Esophagus muscularis mucosa (tissue), 4 donors: ENCODE results near the gene CARMIL3. TPM values are rescaled to one million over a fixed set of nuclear protein-coding genes. Genes with fewer than 3 reads are reported as not detected.

Experiments used
- DNase-seq: peaks from one replicate; pipeline ENCODE4 v3.0.0-alpha.2; 2017; ENCODE audit errors: extremely low spot score
- H3K27ac ChIP-seq, 4 donors: fragments of 200-600 bp; sonication (generic); replicated peaks in 1 of 4; 1 replicate in 3 of 4; 2 replicates in 1 of 4; pipeline ENCODE4 v1.5.1; 2016 to 2019; ENCODE audit warnings: mild to moderate bottlenecking in 1 of 4
- H3K27me3 ChIP-seq, 4 donors: fragments of 200-600 bp; sonication (generic); one replicate each; pipeline versions ENCODE4 v1.5.1 to v1.6.0; 2016 to 2019
- H3K36me3 ChIP-seq, 4 donors: fragments of 200-600 bp; sonication (generic); one replicate each; pipeline ENCODE4 v1.5.1; 2016 to 2019
- H3K4me1 ChIP-seq, 4 donors: fragments of 200-600 bp; sonication (generic); one replicate each; pipeline ENCODE4 v1.5.1; 2016 to 2019
- H3K4me3 ChIP-seq, 4 donors: fragments of 200-600 bp; sonication (generic); 1 replicate in 2 of 4; 2 replicates in 2 of 4; pipeline ENCODE4 v1.5.1; 2016 to 2019; ENCODE audit warnings: mild to moderate bottlenecking in 4 of 4, moderate library complexity in 1 of 4
- H3K9me3 ChIP-seq, 4 donors: fragments of 200-600 bp; sonication (generic); 1 replicate in 3 of 4; 2 replicates in 1 of 4; pipeline ENCODE4 v1.5.1; 2016 to 2019
- CTCF ChIP-seq, 3 experiments: fragments of 200-600 bp in 2 of 3; fragments of 450-650 bp in 1 of 3; sonication (generic) in 2 of 3; IDR thresholded peaks; one replicate each; pipeline ENCODE4 v1.5.1; 2017 to 2019; ENCODE audit warnings: antibody characterized with exemption in 3 of 3, mild to moderate bottlenecking in 2 of 3, moderate library complexity in 1 of 3
- EP300 ChIP-seq: sonication (generic); formaldehyde crosslinking; IDR thresholded peaks from one replicate; pipeline ENCODE4 v1.6.1; 2017; ENCODE audit warnings: antibody characterized with exemption
- POLR2A ChIP-seq: fragments of 450-650 bp; IDR thresholded peaks from one replicate; pipeline ENCODE4 v1.6.1; 2017; ENCODE audit warnings: antibody characterized with exemption, moderate library complexity, mild to moderate bottlenecking, low read depth
- POLR2AphosphoS5 ChIP-seq, 2 donors: sonication (generic); formaldehyde crosslinking; IDR thresholded peaks; one replicate each; pipeline ENCODE4 v1.6.1; 2017; ENCODE audit warnings: antibody characterized with exemption in 2 of 2
- WGBS: methylation state at CpG from one replicate; pipeline ENCODE4 v1.1.5; 2018; 5-methylcytosine and 5-hydroxymethylcytosine counted together
- intact Hi-C: fragments of 100-400 bp; cut with DNase I; formaldehyde crosslinking; loops from one replicate; pipeline ENCODE4 v1.15.1; 2023
- total RNA-seq, 4 donors: library from RNA; depleted of rRNA; stranded (reverse); fragments of >200 nt; gene quantifications; one replicate each; pipeline versions ENCODE4 v1.1.0 to v1.2.1, GENCODE V29; 2016

The CARMIL3 gene
- total RNA-seq, 4 donors from 2014 or later, result 0.17 to 0.29 TPM; not detected in 2

DNA sequence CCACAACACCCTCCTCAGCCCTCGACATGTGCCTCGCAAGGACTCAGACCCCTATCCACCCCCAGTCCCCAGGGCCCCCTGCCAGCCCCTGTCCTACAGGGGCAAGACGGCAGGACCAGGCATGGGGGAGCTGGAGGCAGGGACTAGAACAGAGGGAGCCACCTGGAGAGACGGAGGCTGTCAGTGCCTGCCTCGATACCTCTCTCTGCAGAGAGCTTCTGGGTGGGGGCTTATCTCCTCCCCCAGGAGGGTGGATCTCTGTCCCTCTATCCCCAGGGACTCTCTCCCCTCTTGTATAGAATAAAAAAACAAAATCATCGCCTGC is 17.6 kb downstream of the CARMIL3 start:
- intact Hi-C loops, result no loop called here
- H3K27ac ChIP-seq, result no peak overlapping the region
- peaks cover 0 to 20% (median 17%) of the 10 kb centered on the region in 4 donors for H3K4me1 ChIP-seq
- peaks cover 0 to 27% (median 2%) of the 10 kb centered on the region in 4 donors for H3K27me3 ChIP-seq
- TF ChIP-seq EP300 (no peak), POLR2A (no peak), POLR2AphosphoS5 (IDR thresholded peaks at IDR 0.05) (no peak), CTCF (IDR thresholded peaks at IDR 0.05) (no peak)
- H3K36me3 ChIP-seq, result no peaks in the 10 kb centered on the region
- 98% methylated on average over 5 of the region's 6 CpGs for WGBS
- no peak for DNase-seq
- H3K9me3 ChIP-seq, result no peaks in the 10 kb centered on the region
- no peak overlapping the region for H3K4me3 ChIP-seq

DNA sequence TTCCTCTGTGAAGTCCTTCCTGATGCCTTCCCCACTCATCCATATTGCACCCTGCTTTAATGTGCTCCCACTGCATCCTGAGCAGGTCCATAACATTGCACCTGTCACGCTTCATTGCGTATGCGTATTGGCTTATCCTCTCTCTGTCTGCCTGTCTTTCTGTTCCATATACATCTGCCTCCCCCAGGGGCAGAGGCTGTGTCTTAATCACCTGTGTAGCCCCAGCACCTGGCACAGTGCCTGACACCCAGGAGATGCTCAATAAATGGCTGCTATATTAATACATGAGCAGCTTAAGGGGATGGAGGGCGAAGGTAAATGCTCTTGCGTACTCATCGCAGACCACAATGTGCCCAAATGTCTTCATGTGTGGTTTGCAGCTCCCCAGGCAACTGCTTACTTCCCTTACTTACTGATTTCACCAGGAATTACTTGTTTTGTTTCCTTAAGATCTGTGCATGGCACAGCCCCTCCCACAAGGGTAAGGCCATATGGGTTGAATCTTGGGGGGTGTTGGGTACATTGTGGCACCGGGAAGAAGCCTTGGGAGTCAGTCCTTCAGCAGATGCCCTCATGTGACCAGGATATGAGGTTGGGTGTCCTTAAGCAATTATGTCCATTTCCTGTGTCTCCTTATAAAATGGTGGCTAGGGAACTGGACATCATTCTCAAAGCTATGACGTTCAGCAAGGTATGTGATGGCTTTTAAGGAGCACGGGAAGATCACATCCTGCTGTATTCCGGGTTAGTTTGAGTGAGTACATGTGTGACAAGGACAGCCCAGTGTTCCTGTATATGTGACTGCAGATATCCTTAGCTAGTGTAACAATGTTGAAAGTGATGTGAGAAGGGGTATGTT is 18.7 kb downstream of the CARMIL3 start:
- H3K4me3 ChIP-seq, result no peak overlapping the region
- peaks cover 0 to 27% (median 2%) of the 10 kb centered on the region in 4 donors for H3K27me3 ChIP-seq
- no peak overlapping the region for H3K27ac ChIP-seq
- H3K4me1 ChIP-seq, result peaks cover 0 to 20% (median 17%) of the 10 kb centered on the region in 4 donors
- TF ChIP-seq EP300 (no peak), CTCF (IDR thresholded peaks at IDR 0.05) (no peak), POLR2A (no peak), POLR2AphosphoS5 (IDR thresholded peaks at IDR 0.05) (no peak)
- 89% methylated on average over 9 of the region's 10 CpGs for WGBS
- intact Hi-C loops, result no loop called here
- DNase-seq, result no peak
- H3K9me3 ChIP-seq, result no peaks in the 10 kb centered on the region
- H3K36me3 ChIP-seq, result no peaks in the 10 kb centered on the region

DNA sequence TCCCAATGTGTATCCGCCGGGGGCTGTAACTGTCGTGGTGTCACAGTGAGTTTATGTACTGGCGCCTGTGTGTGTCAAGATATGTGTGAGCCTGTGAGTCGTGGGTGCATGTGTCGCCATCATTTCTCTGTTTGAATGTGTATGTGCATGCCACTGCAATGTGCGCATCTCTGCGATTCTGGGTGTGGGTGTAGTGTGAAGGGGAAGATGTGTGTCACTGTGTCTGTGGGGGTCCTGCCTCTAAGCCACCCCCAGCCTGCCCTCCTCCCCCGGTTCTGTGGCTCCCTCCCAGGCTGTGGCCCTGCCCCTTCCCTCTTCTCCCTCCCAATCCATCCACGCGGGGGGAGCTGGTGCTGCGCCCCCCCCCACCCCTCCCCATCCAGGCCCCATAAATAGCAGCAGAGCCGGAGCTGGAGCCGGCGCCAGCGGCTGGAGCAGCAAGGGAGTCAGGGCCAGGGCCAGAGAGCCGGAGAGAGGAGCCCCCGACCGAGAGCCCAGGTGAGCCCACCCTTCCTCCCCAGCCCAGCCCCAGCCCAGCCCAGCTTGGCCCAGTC is 19.4 kb downstream of the CARMIL3 start, which contains the start of gene CPNE6:
Gene CPNE6 (plus strand): TSS at position 419 of the 554 bp plus-strand sequence. CDS start 1,375 bp downstream, outside the sequence.
- Histone ChIP-seq H3K27ac (no peak within 1 kb of the TSS), H3K36me3 (no peaks in the 10 kb centered on the region), H3K4me1 (peaks cover 0 to 20% (median 17%) of the 10 kb centered on the region in 4 donors), H3K9me3 (no peaks in the 10 kb centered on the region), H3K27me3 (peaks cover 0 to 27% (median 2%) of the 10 kb centered on the region in 4 donors), H3K4me3 (no peak within 1 kb of the TSS)
- WGBS, result 64% methylated on average over 8 of the region's 19 CpGs
- intact Hi-C loops, result no loop called here
- TF ChIP-seq POLR2AphosphoS5 (IDR thresholded peaks at IDR 0.05) (no peak), CTCF (IDR thresholded peaks at IDR 0.05) (no peak), EP300 (no peak), POLR2A (no peak)
- DNase-seq, result no peak

- no peak overlapping the region for H3K27ac ChIP-seq
- no peak for TF ChIP-seq POLR2A
- TF ChIP-seq POLR2AphosphoS5 (IDR thresholded peaks at IDR 0.05), result no peak
- TF ChIP-seq EP300, result no peak
- TF ChIP-seq CTCF (IDR thresholded peaks at IDR 0.05), result no peak
- intact Hi-C loops, result no loop called here
- WGBS, result 56% methylated on average over 12 of the region's 12 CpGs
- no peak overlapping the region for H3K4me3 ChIP-seq
- H3K27me3 ChIP-seq, result peaks cover 0 to 27% (median 2%) of the 10 kb centered on the region in 4 donors
- no peaks in the 10 kb centered on the region for H3K36me3 ChIP-seq
- DNase-seq, result no peak
- H3K4me1 ChIP-seq, result peaks cover 0 to 20% (median 17%) of the 10 kb centered on the region in 4 donors
- no peaks in the 10 kb centered on the region for H3K9me3 ChIP-seq
These were observed 20.1 kb downstream of the CARMIL3 start for GRCh38 chr14:24071836-24072430.
